Natural killer cell (primary cell): ENCODE measurements around the gene RGS14. TPM values are rescaled to one million over a fixed set of nuclear protein-coding genes. Genes with fewer than 3 reads are reported as not detected.

Experiments
- ATAC-seq, 3 donors: fragments of 150-1000 bp in 2 of 3; fragments of 200-7000 bp in 1 of 3; cut with Tn5 transposase; 1 replicate in 1 of 3; 2 replicates in 2 of 3; pipeline ENCODE4 v1.10.0; 2021; ENCODE audit warnings: mild to moderate bottlenecking in 2 of 3, moderate library complexity in 2 of 3
- DNase-seq, 2 donors: peaks; one replicate each; pipeline versions ENCODE4 v3.0.0 to v3.0.0-alpha.2; 2013 to 2021; ENCODE audit warnings: mixed read lengths in 1 of 2
- H3K27ac ChIP-seq: one replicate; pipeline ENCODE4 v1.5.1; 2013; ENCODE audit warnings: mild to moderate bottlenecking, low read length
- H3K27me3 ChIP-seq: one replicate; pipeline ENCODE4 v1.6.1; 2013; ENCODE audit warnings: low read length; ENCODE audit not compliant: control insufficient read depth, insufficient read depth
- H3K36me3 ChIP-seq: one replicate; pipeline ENCODE4 v1.6.1; 2013; ENCODE audit warnings: low read length; ENCODE audit not compliant: control insufficient read depth, insufficient read depth
- H3K4me1 ChIP-seq: one replicate; pipeline ENCODE4 v1.6.1; 2013; ENCODE audit warnings: low read length; ENCODE audit not compliant: control insufficient read depth, insufficient read depth
- H3K4me3 ChIP-seq: one replicate; pipeline ENCODE4 v1.5.1; 2013; ENCODE audit warnings: low read length
- H3K9me3 ChIP-seq: one replicate; pipeline ENCODE4 v1.6.1; 2013; ENCODE audit warnings: low read length; ENCODE audit not compliant: control insufficient read depth, insufficient read depth
- H3K27ac Mint-ChIP-seq, 2 donors: one replicate each; pipeline ENCODE4 v1.8.0; 2022; ENCODE audit warnings: mild to moderate bottlenecking in 2 of 2, mixed read lengths in 2 of 2, moderate library complexity in 1 of 2
- H3K27me3 Mint-ChIP-seq, 2 donors: one replicate each; pipeline ENCODE4 v1.8.0; 2022; ENCODE audit warnings: low read depth in 2 of 2, mixed read lengths in 2 of 2
- H3K36me3 Mint-ChIP-seq: one replicate; pipeline ENCODE4 v1.8.0; 2022; ENCODE audit warnings: mixed read lengths
- H3K4me1 Mint-ChIP-seq, 2 donors: one replicate each; pipeline ENCODE4 v1.8.0; 2022; ENCODE audit warnings: mixed read lengths in 2 of 2
- H3K4me3 Mint-ChIP-seq: one replicate; pipeline ENCODE4 v1.8.0; 2022; ENCODE audit warnings: mild to moderate bottlenecking, moderate library complexity, mixed read lengths
- H3K9me3 Mint-ChIP-seq, 2 donors: one replicate each; pipeline ENCODE4 v1.8.0; 2022; ENCODE audit warnings: mixed read lengths in 2 of 2
- CTCF ChIP-seq: fragments of 200-600 bp; IDR thresholded peaks from one replicate; pipeline ENCODE4 v1.8.0; 2022; ENCODE audit warnings: antibody characterized with exemption
- WGBS: methylation state at CpG from one replicate; pipeline ENCODE4 v1.1.7; 2013; ENCODE audit warnings: missing lambda C conversion rate; ENCODE audit not compliant: insufficient coverage; 5-methylcytosine and 5-hydroxymethylcytosine counted together
- intact Hi-C: fragments of 100-400 bp; cut with micrococcal nuclease; formaldehyde crosslinking; loops from one replicate; pipeline ENCODE4 v1.14.2; 2022
- total RNA-seq, 4 donors: library from RNA; stranded (reverse); fragments of 120-200 nt in 1 of 4; gene quantifications; one replicate each; pipeline versions ENCODE4 v1.2.3 to v1.2.4, GENCODE V29; 2013 to 2022

Gene RGS14
- total RNA-seq, 3 donors from 2014 or later (not counting 1 experiment from before 2014, with no cell fraction given) = 57.3 to 87.0 (median 66.1) TPM

- Mint-ChIP-seq H3K9me3 (no peaks in the 10 kb centered on the region), H3K4me1 (peaks cover 30 to 40% of the 10 kb centered on the region in 2 donors), H3K36me3 (no peaks in the 10 kb centered on the region), H3K27me3 (no peaks in the 10 kb centered on the region), H3K4me3 (peak within 1 kb of the TSS; percentile 91), H3K27ac (peak within 1 kb of the TSS; percentile 68 to 87)
- intact Hi-C loops = loop anchor here (5.0 kb wide), 1 partner anchor 45 kb away; the partner anchor contains the start of gene RGS14
- Histone ChIP-seq H3K4me3 (peak within 1 kb of the TSS; percentile 51), H3K27ac (no peak within 1 kb of the TSS), H3K4me1 (peaks cover 61% of the 10 kb centered on the region), H3K9me3 (no peaks in the 10 kb centered on the region), H3K36me3 (peaks cover 5% of the 10 kb centered on the region), H3K27me3 (no peaks in the 10 kb centered on the region)
- TF ChIP-seq CTCF = no peak
- under 1% methylated on average over 78 of the region's 78 CpGs for WGBS
- peak; percentile 90 to 95 for DNase-seq
- ATAC-seq = peak; percentile 91 to 93 (median 92)
Observed at GRCh38 chr5:177311723-177312648, 45.7 kb upstream of the RGS14 start, which contains the start of gene MXD3. Gene MXD3 (minus strand): TSS chr5:177311898. CDS start chr5:177311830, 68 bp downstream.

GRCh38 chr5:177312649-177313181, 45.0 kb upstream of the RGS14 start:
- H3K27ac Mint-ChIP-seq = peak overlapping the region; percentile 18 to 67
- WGBS = 3% methylated on average over 19 of the region's 19 CpGs
- peaks cover 53% of the 10 kb centered on the region for H3K4me1 ChIP-seq
- H3K27me3 Mint-ChIP-seq = no peaks in the 10 kb centered on the region
- H3K4me3 ChIP-seq = peak overlapping the region; percentile 23
- peak in 1 of 2 donors; percentile 54 for DNase-seq
- H3K9me3 ChIP-seq = no peaks in the 10 kb centered on the region
- H3K27me3 ChIP-seq = no peaks in the 10 kb centered on the region
- no peak overlapping the region for H3K27ac ChIP-seq
- no peaks in the 10 kb centered on the region for H3K9me3 Mint-ChIP-seq
- peak overlapping the region; percentile 86 for H3K4me3 Mint-ChIP-seq
- peak; percentile 12 to 24 (median 22) for ATAC-seq
- H3K36me3 Mint-ChIP-seq = no peaks in the 10 kb centered on the region
- intact Hi-C loops = loop anchor here (5.0 kb wide), 1 partner anchor 45 kb away; the partner anchor contains the start of gene RGS14
- H3K4me1 Mint-ChIP-seq = peaks cover 29 to 39% of the 10 kb centered on the region in 2 donors
- H3K36me3 ChIP-seq = no peaks in the 10 kb centered on the region
- TF ChIP-seq CTCF = no peak

- no peaks in the 10 kb centered on the region for H3K36me3 ChIP-seq
- ATAC-seq = no peak
- no peaks in the 10 kb centered on the region for H3K9me3 Mint-ChIP-seq
Observed at GRCh38 chr5:177313561-177314259, 44.0 kb upstream of the RGS14 start.

More at GRCh38 chr5:177313561-177314259, 44.0 kb upstream of the RGS14 start:
- TF ChIP-seq CTCF = no peak
- Mint-ChIP-seq H3K4me3 (no peak overlapping the region), H3K27me3 (no peaks in the 10 kb centered on the region), H3K4me1 (peaks cover 36 to 44% of the 10 kb centered on the region in 2 donors), H3K27ac (no peak overlapping the region), H3K36me3 (no peaks in the 10 kb centered on the region)
- Histone ChIP-seq H3K4me1 (peaks cover 49% of the 10 kb centered on the region), H3K9me3 (no peaks in the 10 kb centered on the region), H3K27ac (no peak overlapping the region), H3K4me3 (no peak overlapping the region), H3K27me3 (no peaks in the 10 kb centered on the region)
- DNase-seq = no peak
- intact Hi-C loops = loop anchor here (5.0 kb wide), 1 partner anchor 44 kb away; the partner anchor contains the start of gene RGS14
- 97% methylated on average over 14 of the region's 15 CpGs for WGBS
